ENCODE measurements around the gene CCDC136. TPM values are rescaled to one million over a fixed set of nuclear protein-coding genes. Genes with fewer than 3 reads are reported as not detected.

The CCDC136 gene
- total RNA-seq, 1 experiment from 2014 or later = 1.1 TPM

GRCh38 chr7:128845475-128845874, 53.7 kb downstream of the CCDC136 start:
- POLR2A ChIA-PET = no interaction called here
- BruUV-seq (replicated peaks) = no TSS peak
- no peaks in the 10 kb centered on the region for H3K36me3 ChIP-seq (ENCODE audit: control insufficient read depth, insufficient read depth, low read length)

GRCh38 chr7:128845987-128846386, 54.2 kb downstream of the CCDC136 start:
- H3K4me1 ChIP-seq (ENCODE audit: control insufficient read depth, insufficient read depth, low read length) = no peaks in the 10 kb centered on the region
- no peak for ATAC-seq
- in situ Hi-C loops (cut with HindIII; ENCODE audit: low pct_unique_long_range_greater_than_20kb, low sequenced_read_pairs) (no loop called here), intact Hi-C loops (cut with micrococcal nuclease; ENCODE audit: unreplicated experiment) (no loop called here)
- no TSS peak for BruUV-seq (replicated peaks)
- H3K4me3 ChIP-seq (ENCODE audit: low read depth in 2 of 2, low read length in 2 of 2) = no peak overlapping the region
- H3K27me3 ChIP-seq (ENCODE audit: control insufficient read depth, insufficient read depth, low read length) = no peaks in the 10 kb centered on the region
- CTCF ChIA-PET = no interaction called here
- DNase-seq (ENCODE audit: low read depth, low spot score) = no peak
- H3K27ac ChIP-seq (ENCODE audit: low read length) = no peak overlapping the region
- TF ChIP-seq SIN3A (IDR thresholded peaks at IDR 0.05; ENCODE audit: borderline replicate concordance, insufficient read depth, low read depth, low read length) = no peak
- no peak for TF ChIP-seq REST (IDR thresholded peaks at IDR 0.05; ENCODE audit: insufficient read depth in 1 of 2, low read depth in 2 of 2, low read length in 1 of 2)
- no peak for TF ChIP-seq CTCF (IDR thresholded peaks at IDR 0.05)
- no peak for TF ChIP-seq TCF7L2 (IDR thresholded peaks at IDR 0.05; ENCODE audit: low read depth, low read length)
- no peak for TF ChIP-seq POLR2AphosphoS5 (IDR thresholded peaks at IDR 0.05; ENCODE audit: low read depth, low read length)
- H3K36me3 ChIP-seq (ENCODE audit: control insufficient read depth, insufficient read depth, low read length) = no peaks in the 10 kb centered on the region
- POLR2A ChIA-PET = no interaction called here
- H3K9me3 ChIP-seq (ENCODE audit: control insufficient read depth, insufficient read depth, low read depth, low read length) = no peaks in the 10 kb centered on the region

More at GRCh38 chr7:128845475-128845874, 53.7 kb downstream of the CCDC136 start:
- CTCF ChIA-PET = no interaction called here
- TF ChIP-seq POLR2AphosphoS5 (IDR thresholded peaks at IDR 0.05; ENCODE audit: low read depth, low read length) (no peak), CTCF (IDR thresholded peaks at IDR 0.05) (no peak), REST (IDR thresholded peaks at IDR 0.05; ENCODE audit: insufficient read depth in 1 of 2, low read depth in 2 of 2, low read length in 1 of 2) (no peak), TCF7L2 (IDR thresholded peaks at IDR 0.05; ENCODE audit: low read depth, low read length) (no peak), SIN3A (IDR thresholded peaks at IDR 0.05; ENCODE audit: borderline replicate concordance, insufficient read depth, low read depth, low read length) (no peak)
- in situ Hi-C loops (cut with HindIII; ENCODE audit: low pct_unique_long_range_greater_than_20kb, low sequenced_read_pairs) = no loop called here
- no peak for DNase-seq (ENCODE audit: low read depth, low spot score)
- ATAC-seq = no peak
- H3K9me3 ChIP-seq (ENCODE audit: control insufficient read depth, insufficient read depth, low read depth, low read length) = no peaks in the 10 kb centered on the region
- no peaks in the 10 kb centered on the region for H3K4me1 ChIP-seq (ENCODE audit: control insufficient read depth, insufficient read depth, low read length)
- intact Hi-C loops (cut with micrococcal nuclease; ENCODE audit: unreplicated experiment) = no loop called here
- H3K27ac ChIP-seq (ENCODE audit: low read length) = no peak overlapping the region
- no peak overlapping the region for H3K4me3 ChIP-seq (ENCODE audit: low read depth in 2 of 2, low read length in 2 of 2)
- no peaks in the 10 kb centered on the region for H3K27me3 ChIP-seq (ENCODE audit: control insufficient read depth, insufficient read depth, low read length)

All from Panc1 (cell line).